Measurements from ENCODE around the gene ITGAL. TPM values are rescaled to one million over a fixed set of nuclear protein-coding genes. Genes with fewer than 3 reads are reported as not detected.

The ITGAL gene
- total and polyA plus RNA-seq, 2 of the 13 experiments (the other 11 are each of a cell fraction or from before 2014, with no cell fraction given) = 0.86 to 1.2 TPM

DNA sequence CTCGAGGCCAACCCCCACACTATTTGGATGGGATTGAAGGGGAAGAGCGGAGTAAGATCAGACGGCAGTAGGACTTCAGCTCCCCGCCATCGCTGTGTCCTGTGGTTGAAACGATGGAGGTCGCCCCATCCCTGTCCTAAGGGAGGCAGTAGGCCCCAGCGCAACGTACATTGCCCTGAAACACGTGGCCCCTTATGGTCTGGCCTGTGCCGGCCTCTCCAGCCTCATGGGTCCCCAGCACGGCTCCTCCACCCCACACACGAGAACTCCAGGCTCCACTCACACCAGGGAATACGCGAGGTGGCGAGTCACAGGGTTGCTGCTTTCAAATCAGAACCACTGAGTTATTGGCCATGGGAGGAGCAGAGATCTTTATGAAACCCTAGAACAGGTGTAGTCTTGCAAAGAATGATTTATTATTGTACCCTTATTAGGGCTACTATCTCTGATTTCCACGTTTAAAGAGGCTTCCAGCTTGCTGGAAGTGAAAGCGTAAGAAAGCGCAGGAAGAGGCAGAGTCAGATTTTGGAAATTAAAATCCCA, 42.0 kb upstream of the ITGAL start (continued):
- no peak for TF ChIP-seq DRAP1 (CRISPR knock-in tag; IDR thresholded peaks at IDR 0.05)
- peak; percentile 57 for TF ChIP-seq TOPORS (CRISPR knock-in tag; IDR thresholded peaks at IDR 0.05)
- TF ChIP-seq ZSCAN22 (CRISPR knock-in tag; IDR thresholded peaks at IDR 0.05) = 0 out of 2 replicates have a peak, but pooled peaks have one; percentile 16
- 0 out of 2 replicates have a peak, but pooled peaks have one; percentile 13 for TF ChIP-seq ZSCAN9 (CRISPR knock-in tag; IDR thresholded peaks at IDR 0.05; ENCODE audit: borderline replicate concordance)
- no peak; the same call in 1 of the 2 replicates for TF ChIP-seq THRA (CRISPR knock-in tag; IDR thresholded peaks at IDR 0.05; ENCODE audit: borderline replicate concordance)
- no peak; the same call in 1 of the 2 replicates for TF ChIP-seq ZNF652 (CRISPR knock-in tag; IDR thresholded peaks at IDR 0.05; ENCODE audit: borderline replicate concordance, low read depth)
- TF ChIP-seq ZNF234 (CRISPR knock-in tag; conservative IDR thresholded peaks at IDR 0.05) = no peak
- TF ChIP-seq ZEB1 (IDR thresholded peaks at IDR 0.05; ENCODE audit: insufficient replicate concordance, low read depth) = no peak
- no peak for TF ChIP-seq GLMP (CRISPR knock-in tag; IDR thresholded peaks at IDR 0.05; ENCODE audit: borderline replicate concordance)
- TF ChIP-seq MEIS2 (CRISPR knock-in tag; IDR thresholded peaks at IDR 0.05) = no peak; the same call in 1 of the 2 replicates
- TF ChIP-seq ZMYM2 (CRISPR knock-in tag; IDR thresholded peaks at IDR 0.05) = peak; percentile 86
- TF ChIP-seq SIX4 (CRISPR knock-in tag; IDR thresholded peaks at IDR 0.05) = no peak
- TF ChIP-seq NFE2 (CRISPR knock-in tag; IDR thresholded peaks at IDR 0.05) = no peak
- no peak; the same call in none of the 2 replicates for TF ChIP-seq DMAP1 (CRISPR knock-in tag; IDR thresholded peaks at IDR 0.05)
- peak; percentile 65; the same call in 1 of the 2 replicates for TF ChIP-seq ZMYM3 (CRISPR knock-in tag; IDR thresholded peaks at IDR 0.05)
- TF ChIP-seq E2F2 (CRISPR knock-in tag; IDR thresholded peaks at IDR 0.05; ENCODE audit: borderline replicate concordance) = no peak
- TF ChIP-seq ZNF747 (CRISPR knock-in tag; IDR thresholded peaks at IDR 0.05; ENCODE audit: borderline replicate concordance) = no peak; the same call in 1 of the 2 replicates
- TF ChIP-seq ZSCAN25 (CRISPR knock-in tag; IDR thresholded peaks at IDR 0.05) = peak; percentile 49; the same call in 1 of the 2 replicates
- TF ChIP-seq, protein P1, sequence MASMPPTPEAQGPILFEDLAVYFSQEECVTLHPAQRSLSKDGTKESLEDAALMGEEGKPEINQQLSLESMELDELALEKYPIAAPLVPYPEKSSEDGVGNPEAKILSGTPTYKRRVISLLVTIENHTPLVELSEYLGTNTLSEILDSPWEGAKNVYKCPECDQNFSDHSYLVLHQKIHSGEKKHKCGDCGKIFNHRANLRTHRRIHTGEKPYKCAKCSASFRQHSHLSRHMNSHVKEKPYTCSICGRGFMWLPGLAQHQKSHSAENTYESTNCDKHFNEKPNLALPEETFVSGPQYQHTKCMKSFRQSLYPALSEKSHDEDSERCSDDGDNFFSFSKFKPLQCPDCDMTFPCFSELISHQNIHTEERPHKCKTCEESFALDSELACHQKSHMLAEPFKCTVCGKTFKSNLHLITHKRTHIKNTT (CRISPR knock-in tag; IDR thresholded peaks at IDR 0.05) = no peak
- no peak for TF ChIP-seq NFE2L2 (IDR thresholded peaks at IDR 0.05; ENCODE audit: low read length)
- TF ChIP-seq, protein P2, sequence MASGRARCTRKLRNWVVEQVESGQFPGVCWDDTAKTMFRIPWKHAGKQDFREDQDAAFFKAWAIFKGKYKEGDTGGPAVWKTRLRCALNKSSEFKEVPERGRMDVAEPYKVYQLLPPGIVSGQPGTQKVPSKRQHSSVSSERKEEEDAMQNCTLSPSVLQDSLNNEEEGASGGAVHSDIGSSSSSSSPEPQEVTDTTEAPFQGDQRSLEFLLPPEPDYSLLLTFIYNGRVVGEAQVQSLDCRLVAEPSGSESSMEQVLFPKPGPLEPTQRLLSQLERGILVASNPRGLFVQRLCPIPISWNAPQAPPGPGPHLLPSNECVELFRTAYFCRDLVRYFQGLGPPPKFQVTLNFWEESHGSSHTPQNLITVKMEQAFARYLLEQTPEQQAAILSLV (CRISPR knock-in tag; IDR thresholded peaks at IDR 0.05; ENCODE audit: borderline replicate concordance) = peak; percentile 97
- peak; percentile 93 for TF ChIP-seq NRL (CRISPR knock-in tag; IDR thresholded peaks at IDR 0.05; ENCODE audit: borderline replicate concordance)
- 0 out of 2 replicates have a peak, but pooled peaks have one; percentile 80 for TF ChIP-seq CC2D1A (CRISPR knock-in tag; IDR thresholded peaks at IDR 0.05)
- no peak for TF ChIP-seq STAT5B (CRISPR knock-in tag; IDR thresholded peaks at IDR 0.05)
- TF ChIP-seq PPARG (CRISPR knock-in tag; conservative IDR thresholded peaks at IDR 0.05) = no peak
- TF ChIP-seq SP5 (CRISPR knock-in tag; IDR thresholded peaks at IDR 0.05; ENCODE audit: borderline replicate concordance, low read depth) = peak; percentile 4; the same call in 1 of the 2 replicates
